Stomach smooth muscle (tissue), 2 donors: ENCODE results near the gene HNF4A.

Experiments used
- H3K27ac ChIP-seq: one replicate; pipeline ENCODE4 v1.7.0; 2013; ENCODE audit warnings: mild to moderate bottlenecking, low read length, inconsistent platforms
- H3K27me3 ChIP-seq, 2 donors: one replicate each; pipeline ENCODE4 v1.7.0; 2013; ENCODE audit warnings: low read length in 2 of 2; ENCODE audit not compliant: insufficient read depth in 2 of 2, control insufficient read depth in 1 of 2
- H3K36me3 ChIP-seq, 2 donors: one replicate each; pipeline ENCODE4 v1.7.0; 2013; ENCODE audit warnings: low read length in 2 of 2; ENCODE audit not compliant: control insufficient read depth in 2 of 2, insufficient read depth in 2 of 2
- H3K4me1 ChIP-seq: one replicate; pipeline ENCODE4 v1.7.0; 2013; ENCODE audit warnings: low read length; ENCODE audit not compliant: control insufficient read depth, insufficient read depth
- H3K4me3 ChIP-seq, 2 donors: one replicate each; pipeline ENCODE4 v1.7.0; 2013; ENCODE audit warnings: low read length in 2 of 2
- H3K9ac ChIP-seq, 2 donors: one replicate each; pipeline ENCODE4 v1.7.0; 2013; ENCODE audit warnings: low read length in 2 of 2, mild to moderate bottlenecking in 1 of 2
- H3K9me3 ChIP-seq, 2 donors: one replicate each; pipeline ENCODE4 v1.7.0; 2013; ENCODE audit warnings: low read length in 2 of 2; ENCODE audit not compliant: control insufficient read depth in 2 of 2
- donor health status: healthy.
- donor health status: Pancreatic carcinoma.

HNF4A gene

GRCh38 chr20:44362466-44362940 is 7.0 kb downstream of the HNF4A start:
- no peak overlapping the region for H3K27ac ChIP-seq
- no peak overlapping the region for H3K9ac ChIP-seq
- H3K27me3 ChIP-seq, result peaks cover 0 to 2% of the 10 kb centered on the region in 2 donors
- no peaks in the 10 kb centered on the region for H3K4me1 ChIP-seq
- H3K4me3 ChIP-seq, result no peak overlapping the region
- no peaks in the 10 kb centered on the region for H3K9me3 ChIP-seq
- no peaks in the 10 kb centered on the region for H3K36me3 ChIP-seq

- Histone ChIP-seq H3K4me1 (no peaks in the 10 kb centered on the region), H3K4me3 (no peak overlapping the region), H3K27me3 (no peaks in the 10 kb centered on the region), H3K9ac (no peak overlapping the region), H3K36me3 (no peaks in the 10 kb centered on the region), H3K27ac (no peak overlapping the region), H3K9me3 (no peaks in the 10 kb centered on the region)
These were observed 8.6 kb downstream of the HNF4A start for GRCh38 chr20:44364068-44364467.

GRCh38 chr20:44364780-44365179 is 9.3 kb downstream of the HNF4A start:
- no peaks in the 10 kb centered on the region for H3K27me3 ChIP-seq
- no peak overlapping the region for H3K4me3 ChIP-seq
- H3K4me1 ChIP-seq, result no peaks in the 10 kb centered on the region
- H3K9me3 ChIP-seq, result no peaks in the 10 kb centered on the region
- H3K9ac ChIP-seq, result no peak overlapping the region
- no peaks in the 10 kb centered on the region for H3K36me3 ChIP-seq
- no peak overlapping the region for H3K27ac ChIP-seq

- Histone ChIP-seq H3K27me3 (no peaks in the 10 kb centered on the region), H3K27ac (no peak overlapping the region), H3K9me3 (no peaks in the 10 kb centered on the region), H3K36me3 (no peaks in the 10 kb centered on the region), H3K4me3 (no peak overlapping the region), H3K9ac (no peak overlapping the region), H3K4me1 (no peaks in the 10 kb centered on the region)
These were observed 12.2 kb downstream of the HNF4A start for GRCh38 chr20:44367746-44368145.

- H3K27me3 ChIP-seq, result no peaks in the 10 kb centered on the region
- no peak overlapping the region for H3K27ac ChIP-seq
- H3K9ac ChIP-seq, result no peak overlapping the region
- H3K36me3 ChIP-seq, result no peaks in the 10 kb centered on the region
- no peaks in the 10 kb centered on the region for H3K9me3 ChIP-seq
- H3K4me3 ChIP-seq, result no peak overlapping the region
- no peaks in the 10 kb centered on the region for H3K4me1 ChIP-seq
These were observed 15.2 kb downstream of the HNF4A start for GRCh38 chr20:44370639-44371218.

- H3K9ac ChIP-seq, result no peak overlapping the region
- peaks cover 0 to 10% of the 10 kb centered on the region in 2 donors for H3K27me3 ChIP-seq
- H3K27ac ChIP-seq, result no peak overlapping the region
- H3K4me3 ChIP-seq, result no peak overlapping the region
- H3K36me3 ChIP-seq, result no peaks in the 10 kb centered on the region
- H3K9me3 ChIP-seq, result no peaks in the 10 kb centered on the region
- no peaks in the 10 kb centered on the region for H3K4me1 ChIP-seq
These were observed 27.1 kb downstream of the HNF4A start for GRCh38 chr20:44382641-44383040.

GRCh38 chr20:44384423-44385027 is 29.0 kb downstream of the HNF4A start:
- no peak overlapping the region for H3K27ac ChIP-seq
- peaks cover 5% of the 10 kb centered on the region for H3K4me1 ChIP-seq
- H3K36me3 ChIP-seq, result no peaks in the 10 kb centered on the region
- peaks cover 9 to 16% of the 10 kb centered on the region in 2 donors for H3K27me3 ChIP-seq
- H3K9me3 ChIP-seq, result no peaks in the 10 kb centered on the region
- no peak overlapping the region for H3K9ac ChIP-seq
- H3K4me3 ChIP-seq, result no peak overlapping the region

- H3K9me3 ChIP-seq, result no peaks in the 10 kb centered on the region
- H3K27ac ChIP-seq, result no peak overlapping the region
- H3K4me3 ChIP-seq, result no peak overlapping the region
- H3K4me1 ChIP-seq, result peaks cover 5% of the 10 kb centered on the region
- peaks cover 9 to 23% of the 10 kb centered on the region in 2 donors for H3K27me3 ChIP-seq
- H3K36me3 ChIP-seq, result no peaks in the 10 kb centered on the region
- no peak overlapping the region for H3K9ac ChIP-seq
These were observed 33.0 kb downstream of the HNF4A start for GRCh38 chr20:44388466-44389023.

GRCh38 chr20:44389871-44390270 is 34.4 kb downstream of the HNF4A start:
- Histone ChIP-seq H3K36me3 (no peaks in the 10 kb centered on the region), H3K27ac (no peak overlapping the region), H3K9me3 (no peaks in the 10 kb centered on the region), H3K27me3 (peaks cover 9 to 24% of the 10 kb centered on the region in 2 donors), H3K4me3 (no peak overlapping the region), H3K4me1 (peaks cover 5% of the 10 kb centered on the region), H3K9ac (no peak overlapping the region)

GRCh38 chr20:44390280-44390679 is 34.8 kb downstream of the HNF4A start:
- no peak overlapping the region for H3K9ac ChIP-seq
- peaks cover 5% of the 10 kb centered on the region for H3K4me1 ChIP-seq
- no peak overlapping the region for H3K4me3 ChIP-seq
- H3K36me3 ChIP-seq, result no peaks in the 10 kb centered on the region
- H3K9me3 ChIP-seq, result no peaks in the 10 kb centered on the region
- peaks cover 9 to 24% of the 10 kb centered on the region in 2 donors for H3K27me3 ChIP-seq
- no peak overlapping the region for H3K27ac ChIP-seq
